Nephron progenitor cell (in vitro differentiated cells): Measurements from ENCODE around the gene EDEM3.
"Not testable (repeated sequence)": the region's sequence is repeated elsewhere in the genome, so short reads cannot be mapped to it uniquely, and the experiment has no call there.

Source experiments
- DNase-seq: peaks from one replicate; pipeline ENCODE4 v3.0.0; 2021
- H3K27ac Mint-ChIP-seq: 2 replicates; pipeline ENCODE4 v1.8.0; 2021; ENCODE audit warnings: mild to moderate bottlenecking, moderate library complexity, mixed read lengths
- H3K27me3 Mint-ChIP-seq: 2 replicates; pipeline ENCODE4 v1.8.0; 2021; ENCODE audit warnings: mild to moderate bottlenecking, low read depth, mixed read lengths; ENCODE audit not compliant: poor library complexity
- H3K36me3 Mint-ChIP-seq: 2 replicates; pipeline ENCODE4 v1.8.0; 2021; ENCODE audit warnings: low read depth, mixed read lengths
- H3K4me1 Mint-ChIP-seq: 2 replicates; pipeline ENCODE4 v1.8.0; 2021; ENCODE audit warnings: mixed read lengths
- H3K4me3 Mint-ChIP-seq: 2 replicates; pipeline ENCODE4 v1.8.0; 2021; ENCODE audit warnings: mild to moderate bottlenecking, moderate library complexity, mixed read lengths
- H3K9me3 Mint-ChIP-seq: 2 replicates; pipeline ENCODE4 v1.8.0; 2021; ENCODE audit warnings: mild to moderate bottlenecking, moderate library complexity, mixed read lengths
- CTCF ChIP-seq: fragments of 200-600 bp; sonication (generic); IDR thresholded peaks from 2 replicates; pipeline ENCODE4 v1.5.0; 2021; ENCODE audit warnings: antibody characterized with exemption

Gene EDEM3

GRCh38 chr1:184789884-184790283 is 35.2 kb upstream of the EDEM3 start:
- no peak for TF ChIP-seq CTCF

GRCh38 chr1:184788970-184789369 is 34.3 kb upstream of the EDEM3 start:
- DNase-seq = no peak
- TF ChIP-seq CTCF = no peak

More at GRCh38 chr1:184789884-184790283, 35.2 kb upstream of the EDEM3 start:
- H3K9me3 Mint-ChIP-seq = peaks cover 7% of the 10 kb centered on the region
- H3K36me3 Mint-ChIP-seq = no peaks in the 10 kb centered on the region
- no peak overlapping the region for H3K4me3 Mint-ChIP-seq
- DNase-seq = no peak
- no peaks in the 10 kb centered on the region for H3K4me1 Mint-ChIP-seq
- H3K27ac Mint-ChIP-seq = no peak overlapping the region
- peaks cover 11% of the 10 kb centered on the region for H3K27me3 Mint-ChIP-seq

GRCh38 chr1:184785529-184785928 is 30.9 kb upstream of the EDEM3 start:
- Mint-ChIP-seq H3K36me3 (no peaks in the 10 kb centered on the region), H3K27ac (no peak overlapping the region), H3K27me3 (peaks cover 16% of the 10 kb centered on the region), H3K4me3 (no peak overlapping the region), H3K9me3 (peaks cover 35% of the 10 kb centered on the region), H3K4me1 (no peaks in the 10 kb centered on the region)
- no peak for DNase-seq
- TF ChIP-seq CTCF = no peak

More at GRCh38 chr1:184788970-184789369, 34.3 kb upstream of the EDEM3 start:
- H3K36me3 Mint-ChIP-seq = no peaks in the 10 kb centered on the region
- H3K27ac Mint-ChIP-seq = no peak overlapping the region
- peaks cover 11% of the 10 kb centered on the region for H3K27me3 Mint-ChIP-seq
- H3K4me1 Mint-ChIP-seq = no peaks in the 10 kb centered on the region
- H3K4me3 Mint-ChIP-seq = no peak overlapping the region
- peaks cover 16% of the 10 kb centered on the region for H3K9me3 Mint-ChIP-seq

GRCh38 chr1:184783723-184784122 is 29.1 kb upstream of the EDEM3 start:
- not testable (repeated sequence) for DNase-seq, H3K27ac Mint-ChIP-seq, H3K36me3 Mint-ChIP-seq, H3K4me3 Mint-ChIP-seq, H3K4me1 Mint-ChIP-seq
- Mint-ChIP-seq H3K9me3 (peaks cover 35% of the 10 kb centered on the region), H3K27me3 (peaks cover 20% of the 10 kb centered on the region)

GRCh38 chr1:184781941-184782340 is 27.3 kb upstream of the EDEM3 start:
- H3K27ac Mint-ChIP-seq = no peak overlapping the region
- H3K27me3 Mint-ChIP-seq = peaks cover 11% of the 10 kb centered on the region
- TF ChIP-seq CTCF = no peak
- peaks cover 35% of the 10 kb centered on the region for H3K9me3 Mint-ChIP-seq
- no peak for DNase-seq
- H3K4me3 Mint-ChIP-seq = no peak overlapping the region
- H3K4me1 Mint-ChIP-seq = no peaks in the 10 kb centered on the region
- no peaks in the 10 kb centered on the region for H3K36me3 Mint-ChIP-seq

GRCh38 chr1:184775885-184776284 is 21.2 kb upstream of the EDEM3 start:
- DNase-seq = no peak
- Mint-ChIP-seq H3K9me3 (no peaks in the 10 kb centered on the region), H3K4me1 (no peaks in the 10 kb centered on the region), H3K27me3 (peaks cover 15% of the 10 kb centered on the region), H3K36me3 (no peaks in the 10 kb centered on the region), H3K27ac (no peak overlapping the region), H3K4me3 (no peak overlapping the region)
- no peak for TF ChIP-seq CTCF
